WERI-Rb-1 (cell line): ENCODE data around the gene NAA11.

Experiments
- DNase-seq: peaks from one replicate; pipeline ENCODE4 v3.0.0-alpha.2; 2020
- H3K27ac ChIP-seq: fragments of 250-450 bp; sonication (Bioruptor Pico); 2 replicates; pipeline ENCODE4 v1.5.1; 2020; ENCODE audit warnings: mild to moderate bottlenecking, moderate library complexity
- H3K27me3 ChIP-seq: fragments of 250-450 bp; sonication (Bioruptor Pico); 2 replicates; pipeline ENCODE4 v1.5.1; 2021; ENCODE audit warnings: mild to moderate bottlenecking, low read depth, moderate library complexity; ENCODE audit not compliant: insufficient read depth, severe bottlenecking
- H3K36me3 ChIP-seq: fragments of 250-450 bp; sonication (Bioruptor Pico); 2 replicates; pipeline ENCODE4 v1.5.1; 2020; ENCODE audit warnings: mild to moderate bottlenecking, moderate library complexity
- H3K4me3 ChIP-seq: 2 replicates; pipeline ENCODE4 v1.5.1; 2011; ENCODE audit warnings: low read depth, mild to moderate bottlenecking, control low read depth, low read length
- H3K9me3 ChIP-seq: fragments of 250-450 bp; sonication (Bioruptor Pico); 2 replicates; pipeline ENCODE4 v1.5.1; 2021; ENCODE audit warnings: mild to moderate bottlenecking, moderate library complexity; ENCODE audit not compliant: severe bottlenecking
- TF ChIP-seq, protein P1 (sequence below): IDR thresholded peaks from 2 replicates; pipeline ENCODE4 v1.5.1; 2011; ENCODE audit warnings: low read depth, mild to moderate bottlenecking, control low read depth, inconsistent platforms, low read length

NAA11 gene

DNA sequence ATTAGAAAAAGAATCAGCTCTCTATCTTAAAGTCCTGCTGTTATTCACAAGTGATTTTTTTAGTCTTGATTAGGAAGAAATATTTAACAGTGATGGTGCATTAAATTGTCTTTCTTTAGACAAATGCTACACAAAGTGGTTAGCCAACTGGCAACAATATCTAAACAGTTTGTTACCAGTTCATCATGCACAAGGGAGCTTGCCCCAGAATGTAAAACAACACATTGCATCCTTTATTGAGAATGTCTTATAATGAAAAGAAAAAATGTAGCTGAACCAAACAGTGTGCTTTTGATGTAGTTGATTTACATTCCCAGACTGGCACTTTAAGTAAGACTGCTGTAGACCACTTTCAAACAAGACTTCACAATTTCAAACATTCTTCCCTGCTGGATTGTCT is 34.1 kb upstream of the NAA11 start:
- no peak overlapping the region for H3K27ac ChIP-seq
- no peak for DNase-seq
- no peaks in the 10 kb centered on the region for H3K9me3 ChIP-seq
- no peaks in the 10 kb centered on the region for H3K27me3 ChIP-seq
- H3K4me3 ChIP-seq = no peak overlapping the region
- TF ChIP-seq, protein P1, sequence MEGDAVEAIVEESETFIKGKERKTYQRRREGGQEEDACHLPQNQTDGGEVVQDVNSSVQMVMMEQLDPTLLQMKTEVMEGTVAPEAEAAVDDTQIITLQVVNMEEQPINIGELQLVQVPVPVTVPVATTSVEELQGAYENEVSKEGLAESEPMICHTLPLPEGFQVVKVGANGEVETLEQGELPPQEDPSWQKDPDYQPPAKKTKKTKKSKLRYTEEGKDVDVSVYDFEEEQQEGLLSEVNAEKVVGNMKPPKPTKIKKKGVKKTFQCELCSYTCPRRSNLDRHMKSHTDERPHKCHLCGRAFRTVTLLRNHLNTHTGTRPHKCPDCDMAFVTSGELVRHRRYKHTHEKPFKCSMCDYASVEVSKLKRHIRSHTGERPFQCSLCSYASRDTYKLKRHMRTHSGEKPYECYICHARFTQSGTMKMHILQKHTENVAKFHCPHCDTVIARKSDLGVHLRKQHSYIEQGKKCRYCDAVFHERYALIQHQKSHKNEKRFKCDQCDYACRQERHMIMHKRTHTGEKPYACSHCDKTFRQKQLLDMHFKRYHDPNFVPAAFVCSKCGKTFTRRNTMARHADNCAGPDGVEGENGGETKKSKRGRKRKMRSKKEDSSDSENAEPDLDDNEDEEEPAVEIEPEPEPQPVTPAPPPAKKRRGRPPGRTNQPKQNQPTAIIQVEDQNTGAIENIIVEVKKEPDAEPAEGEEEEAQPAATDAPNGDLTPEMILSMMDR = no peak
- H3K36me3 ChIP-seq = no peaks in the 10 kb centered on the region

GRCh38 chr4:79358438-79358837 is 32.6 kb upstream of the NAA11 start:
- Histone ChIP-seq H3K9me3 (no peaks in the 10 kb centered on the region), H3K36me3 (no peaks in the 10 kb centered on the region), H3K27ac (no peak overlapping the region), H3K4me3 (no peak overlapping the region), H3K27me3 (no peaks in the 10 kb centered on the region)
- TF ChIP-seq, protein P1 = no peak
- no peak for DNase-seq

DNA sequence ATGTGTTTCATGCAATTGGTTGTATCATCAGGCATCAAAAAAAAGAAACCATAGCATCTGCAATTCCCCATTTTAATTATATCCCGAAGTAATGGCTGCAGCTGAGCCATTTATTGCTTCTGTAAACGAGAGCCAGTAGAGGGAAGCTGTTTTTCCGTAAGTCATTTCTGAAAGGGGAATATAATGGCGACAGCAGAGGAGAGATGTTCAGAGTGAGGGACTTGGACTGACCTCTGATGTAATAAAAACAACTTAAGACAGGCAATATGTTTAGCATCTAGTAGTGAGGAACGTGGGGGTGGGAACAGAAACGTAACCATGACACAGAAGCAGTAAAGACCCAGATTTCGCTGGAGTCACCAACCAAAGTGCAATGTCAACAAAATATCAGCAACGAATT is 31.5 kb upstream of the NAA11 start:
- H3K9me3 ChIP-seq = no peaks in the 10 kb centered on the region
- H3K4me3 ChIP-seq = no peak overlapping the region
- no peaks in the 10 kb centered on the region for H3K36me3 ChIP-seq
- no peaks in the 10 kb centered on the region for H3K27me3 ChIP-seq
- TF ChIP-seq, protein P1 = no peak
- no peak for DNase-seq
- no peak overlapping the region for H3K27ac ChIP-seq

- H3K9me3 ChIP-seq = no peaks in the 10 kb centered on the region
- H3K36me3 ChIP-seq = no peaks in the 10 kb centered on the region
- no peak overlapping the region for H3K4me3 ChIP-seq
- TF ChIP-seq, protein P1 = no peak
- no peaks in the 10 kb centered on the region for H3K27me3 ChIP-seq
- H3K27ac ChIP-seq = no peak overlapping the region
- no peak for DNase-seq
Observed at GRCh38 chr4:79353075-79353474, 27.2 kb upstream of the NAA11 start.

GRCh38 chr4:79348405-79348804 is 22.5 kb upstream of the NAA11 start:
- H3K9me3 ChIP-seq = no peaks in the 10 kb centered on the region
- no peak for DNase-seq
- H3K27ac ChIP-seq = no peak overlapping the region
- no peaks in the 10 kb centered on the region for H3K27me3 ChIP-seq
- no peaks in the 10 kb centered on the region for H3K36me3 ChIP-seq
- TF ChIP-seq, protein P1 = no peak
- H3K4me3 ChIP-seq = no peak overlapping the region

- DNase-seq = no peak
- H3K27me3 ChIP-seq = no peaks in the 10 kb centered on the region
- no peaks in the 10 kb centered on the region for H3K9me3 ChIP-seq
- no peak overlapping the region for H3K4me3 ChIP-seq
- H3K36me3 ChIP-seq = no peaks in the 10 kb centered on the region
- TF ChIP-seq, protein P1 = no peak
- H3K27ac ChIP-seq = no peak overlapping the region
Observed at GRCh38 chr4:79341893-79342653, 16.2 kb upstream of the NAA11 start.
